ENCODE measurements around the gene TRPM2.
"Not testable (repeated sequence)": the region's sequence is repeated elsewhere in the genome, so short reads cannot be mapped to it uniquely, and the experiment has no call there.

The TRPM2 gene

GRCh38 chr21:44399955-44400790 lies 46.8 kb downstream of the TRPM2 start:
- no peak for DNase-seq

GRCh38 chr21:44400791-44401385 lies 47.5 kb downstream of the TRPM2 start:
- no peak for DNase-seq

GRCh38 chr21:44401386-44402160 lies 48.2 kb downstream of the TRPM2 start:
- DNase-seq, result no peak

GRCh38 chr21:44402323-44403105 lies 49.1 kb downstream of the TRPM2 start:
- no peak for DNase-seq

- no peak for DNase-seq
Measured at GRCh38 chr21:44403106-44404020, 49.9 kb downstream of the TRPM2 start.

- DNase-seq, result not testable (repeated sequence)
Measured at GRCh38 chr21:44404482-44404881, 51.1 kb downstream of the TRPM2 start.

- DNase-seq, result no peak
Measured at GRCh38 chr21:44405091-44405947, 51.9 kb downstream of the TRPM2 start.

- no peak for DNase-seq
Measured at GRCh38 chr21:44405948-44406872, 52.8 kb downstream of the TRPM2 start.

- DNase-seq, result no peak
Measured at GRCh38 chr21:44406953-44407352, 53.5 kb downstream of the TRPM2 start.

GRCh38 chr21:44407493-44407892 lies 54.1 kb downstream of the TRPM2 start:
- no peak for DNase-seq

GRCh38 chr21:44408226-44408625 lies 54.8 kb downstream of the TRPM2 start:
- DNase-seq, result no peak

GRCh38 chr21:44413566-44414290 lies 60.3 kb downstream of the TRPM2 start:
- DNase-seq, result no peak

GRCh38 chr21:44414291-44415072 lies 61.1 kb downstream of the TRPM2 start:
- no peak for DNase-seq

GRCh38 chr21:44415073-44416025 lies 61.9 kb downstream of the TRPM2 start:
- DNase-seq, result no peak

- no peak for DNase-seq
Measured at GRCh38 chr21:44416193-44416592, 62.8 kb downstream of the TRPM2 start.

- DNase-seq, result not testable (repeated sequence)
Measured at GRCh38 chr21:44417621-44418107, 64.2 kb downstream of the TRPM2 start.
